HFF-Myc (cell line): Measurements from ENCODE around the gene NEXMIF.
"Not testable (repeated sequence)": the region's sequence is repeated elsewhere in the genome, so short reads cannot be mapped to it uniquely, and the experiment has no call there.

Experiments
- DNase-seq: peaks from one replicate; pipeline ENCODE4 v3.0.0-alpha.2; 2011; ENCODE audit warnings: low read depth; ENCODE audit errors: extremely low read depth
- H3K4me3 ChIP-seq: replicated peaks from 2 replicates; pipeline ENCODE4 v1.5.1; 2011; ENCODE audit warnings: low read depth, mild to moderate bottlenecking, control low read depth, low read length
- CTCF ChIP-seq: IDR thresholded peaks from 2 replicates; pipeline ENCODE4 v1.5.1; 2012; ENCODE audit warnings: mild to moderate bottlenecking, low read depth, low read length, control low read depth; ENCODE audit errors: missing control alignments

Gene NEXMIF

GRCh38 chrX:74865725-74866124 lies 59.5 kb downstream of the NEXMIF start:
- no peak for DNase-seq
- no peak overlapping the region for H3K4me3 ChIP-seq
- no peak for TF ChIP-seq CTCF

- H3K4me3 ChIP-seq = no peak overlapping the region
- TF ChIP-seq CTCF = no peak
- no peak for DNase-seq
Observed at GRCh38 chrX:74853255-74853654, 72.0 kb downstream of the NEXMIF start.

- DNase-seq = no peak
- H3K4me3 ChIP-seq = no peak overlapping the region
- no peak for TF ChIP-seq CTCF
Observed at GRCh38 chrX:74835566-74835965, 89.7 kb downstream of the NEXMIF start.

GRCh38 chrX:74819797-74820196 lies 105.5 kb downstream of the NEXMIF start:
- not testable (repeated sequence) for DNase-seq, H3K4me3 ChIP-seq

- DNase-seq = no peak
- H3K4me3 ChIP-seq = no peak overlapping the region
- no peak for TF ChIP-seq CTCF
Observed at GRCh38 chrX:74814681-74815080, 110.6 kb downstream of the NEXMIF start.

- TF ChIP-seq CTCF = no peak
- no peak overlapping the region for H3K4me3 ChIP-seq
- DNase-seq = no peak
Observed at GRCh38 chrX:74804574-74804973, 120.7 kb downstream of the NEXMIF start.

GRCh38 chrX:74800062-74800461 lies 125.2 kb downstream of the NEXMIF start:
- no peak overlapping the region for H3K4me3 ChIP-seq
- no peak for TF ChIP-seq CTCF
- no peak for DNase-seq
